ENCODE data around the gene FLNC. TPM values are rescaled to one million over a fixed set of nuclear protein-coding genes. Genes with fewer than 3 reads are reported as not detected.

Gene FLNC
- total RNA-seq, 4 donors from 2014 or later: 3.8 to 5.1 (median 4.3) TPM

DNA sequence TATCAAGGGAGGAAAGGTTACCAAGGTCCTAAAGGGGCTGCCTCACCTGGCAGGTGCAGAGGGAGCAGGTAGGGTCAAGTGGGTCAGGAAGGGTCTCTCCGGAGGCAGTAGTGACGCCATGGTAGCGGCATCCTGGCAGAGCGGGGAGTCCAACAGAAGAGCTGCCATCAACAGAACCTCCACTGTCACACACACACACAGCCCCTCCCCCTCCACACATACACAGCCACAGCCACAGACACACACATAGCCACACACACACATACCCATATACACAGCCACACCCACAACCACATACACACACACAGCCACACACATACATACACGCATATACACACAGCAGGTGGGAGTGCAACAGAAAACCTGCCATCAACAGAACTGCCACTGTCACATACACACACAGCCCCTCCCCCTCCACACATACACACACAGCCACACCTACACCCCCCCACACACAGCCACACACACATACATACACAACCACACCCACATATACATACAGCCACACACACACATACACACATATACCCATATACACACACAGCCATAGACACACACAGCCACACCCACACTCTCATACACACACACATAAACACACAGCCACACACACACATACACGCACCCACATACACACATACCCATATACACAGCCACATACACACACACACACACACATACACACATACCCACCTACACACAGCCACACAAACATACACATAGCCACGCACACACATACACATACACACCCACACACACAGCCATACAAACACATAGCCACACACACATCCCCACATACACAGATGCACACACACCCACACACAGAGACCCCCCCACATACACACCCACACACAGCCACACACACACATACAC, 57.2 kb downstream of the FLNC start:
- H3K36me3 ChIP-seq: no peaks in the 10 kb centered on the region
- H3K27ac ChIP-seq: no peak overlapping the region
- H3K4me3 ChIP-seq: no peak overlapping the region
- peak in 1 of 2 donors; percentile 29 for DNase-seq (ENCODE audit: low spot score in 2 of 2)
- TF ChIP-seq POLR2A (IDR thresholded peaks at IDR 0.05): no peak
- TF ChIP-seq, protein P1, sequence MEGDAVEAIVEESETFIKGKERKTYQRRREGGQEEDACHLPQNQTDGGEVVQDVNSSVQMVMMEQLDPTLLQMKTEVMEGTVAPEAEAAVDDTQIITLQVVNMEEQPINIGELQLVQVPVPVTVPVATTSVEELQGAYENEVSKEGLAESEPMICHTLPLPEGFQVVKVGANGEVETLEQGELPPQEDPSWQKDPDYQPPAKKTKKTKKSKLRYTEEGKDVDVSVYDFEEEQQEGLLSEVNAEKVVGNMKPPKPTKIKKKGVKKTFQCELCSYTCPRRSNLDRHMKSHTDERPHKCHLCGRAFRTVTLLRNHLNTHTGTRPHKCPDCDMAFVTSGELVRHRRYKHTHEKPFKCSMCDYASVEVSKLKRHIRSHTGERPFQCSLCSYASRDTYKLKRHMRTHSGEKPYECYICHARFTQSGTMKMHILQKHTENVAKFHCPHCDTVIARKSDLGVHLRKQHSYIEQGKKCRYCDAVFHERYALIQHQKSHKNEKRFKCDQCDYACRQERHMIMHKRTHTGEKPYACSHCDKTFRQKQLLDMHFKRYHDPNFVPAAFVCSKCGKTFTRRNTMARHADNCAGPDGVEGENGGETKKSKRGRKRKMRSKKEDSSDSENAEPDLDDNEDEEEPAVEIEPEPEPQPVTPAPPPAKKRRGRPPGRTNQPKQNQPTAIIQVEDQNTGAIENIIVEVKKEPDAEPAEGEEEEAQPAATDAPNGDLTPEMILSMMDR (IDR thresholded peaks at IDR 0.05): no peak
- TF ChIP-seq EP300 (IDR thresholded peaks at IDR 0.05): no peak
- no peak for TF ChIP-seq POLR2AphosphoS5 (IDR thresholded peaks at IDR 0.05)
- WGBS: 75% methylated on average over 7 of the region's 7 CpGs
- H3K9me3 ChIP-seq: no peaks in the 10 kb centered on the region
- peaks cover 9% of the 10 kb centered on the region for H3K27me3 ChIP-seq
- peaks cover 14% of the 10 kb centered on the region for H3K4me1 ChIP-seq

DNA sequence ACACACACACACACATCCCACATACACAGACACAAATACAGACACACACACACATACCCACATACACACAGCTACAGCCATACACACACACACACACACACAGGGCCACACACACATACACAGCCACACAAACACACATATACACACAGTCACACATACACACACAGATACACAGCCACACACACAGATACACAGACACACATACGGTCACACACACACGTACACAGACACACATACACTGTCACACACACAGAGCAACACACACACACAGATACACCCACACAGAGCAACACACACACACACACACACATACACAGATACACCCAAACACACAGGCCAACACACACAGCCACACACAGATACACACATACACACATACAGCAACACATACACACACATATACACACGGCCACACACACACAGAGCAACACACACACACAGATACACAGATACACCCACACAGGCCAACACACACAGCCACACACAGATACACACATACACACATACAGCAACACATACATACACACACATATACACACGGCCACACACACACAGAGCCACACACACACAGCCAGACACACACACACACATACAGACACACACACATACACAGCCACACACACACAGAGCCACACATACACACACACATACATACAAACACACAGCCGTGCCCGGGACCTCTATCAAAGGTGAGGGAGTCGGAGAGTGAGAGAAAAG, 58.0 kb downstream of the FLNC start:
- Histone ChIP-seq H3K36me3 (no peaks in the 10 kb centered on the region), H3K4me3 (no peak overlapping the region), H3K9me3 (no peaks in the 10 kb centered on the region), H3K27ac (no peak overlapping the region), H3K27me3 (peaks cover 9% of the 10 kb centered on the region), H3K4me1 (peaks cover 19% of the 10 kb centered on the region)
- 75% methylated on average over 7 of the region's 7 CpGs for WGBS
- DNase-seq (ENCODE audit: low spot score in 2 of 2): peak in 1 of 2 donors; percentile 17
- TF ChIP-seq POLR2A (IDR thresholded peaks at IDR 0.05): no peak
- TF ChIP-seq POLR2AphosphoS5 (IDR thresholded peaks at IDR 0.05): no peak
- TF ChIP-seq, protein P1 (IDR thresholded peaks at IDR 0.05): no peak
- no peak for TF ChIP-seq EP300 (IDR thresholded peaks at IDR 0.05)

DNA sequence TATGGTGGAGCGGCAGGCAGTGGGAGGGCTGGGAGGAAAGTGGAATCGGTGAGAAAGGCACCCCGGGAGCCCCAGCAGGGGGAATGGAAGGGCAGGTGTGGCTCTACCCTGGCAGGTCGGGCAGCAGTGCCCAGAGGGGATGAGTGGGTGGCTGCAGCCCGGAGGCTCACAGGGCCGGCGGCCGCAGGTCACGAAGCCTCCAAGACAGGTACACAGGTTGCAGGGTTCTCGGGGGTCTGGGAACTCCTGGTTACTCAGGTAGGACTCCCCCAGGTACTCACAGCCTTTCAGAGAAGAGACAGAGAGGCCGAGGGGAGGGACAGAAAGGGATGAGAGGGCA, 58.5 kb downstream of the FLNC start:
- peaks cover 19% of the 10 kb centered on the region for H3K4me1 ChIP-seq
- no peaks in the 10 kb centered on the region for H3K9me3 ChIP-seq
- H3K36me3 ChIP-seq: no peaks in the 10 kb centered on the region
- no peak for TF ChIP-seq POLR2AphosphoS5 (IDR thresholded peaks at IDR 0.05)
- TF ChIP-seq POLR2A (IDR thresholded peaks at IDR 0.05): no peak
- TF ChIP-seq, protein P1 (IDR thresholded peaks at IDR 0.05): no peak
- TF ChIP-seq EP300 (IDR thresholded peaks at IDR 0.05): no peak
- H3K27me3 ChIP-seq: peaks cover 9% of the 10 kb centered on the region
- WGBS: 65% methylated on average over 11 of the region's 11 CpGs
- DNase-seq (ENCODE audit: low spot score in 2 of 2): peak in 1 of 2 donors; percentile 39
- H3K4me3 ChIP-seq: no peak overlapping the region
- H3K27ac ChIP-seq: no peak overlapping the region

DNA sequence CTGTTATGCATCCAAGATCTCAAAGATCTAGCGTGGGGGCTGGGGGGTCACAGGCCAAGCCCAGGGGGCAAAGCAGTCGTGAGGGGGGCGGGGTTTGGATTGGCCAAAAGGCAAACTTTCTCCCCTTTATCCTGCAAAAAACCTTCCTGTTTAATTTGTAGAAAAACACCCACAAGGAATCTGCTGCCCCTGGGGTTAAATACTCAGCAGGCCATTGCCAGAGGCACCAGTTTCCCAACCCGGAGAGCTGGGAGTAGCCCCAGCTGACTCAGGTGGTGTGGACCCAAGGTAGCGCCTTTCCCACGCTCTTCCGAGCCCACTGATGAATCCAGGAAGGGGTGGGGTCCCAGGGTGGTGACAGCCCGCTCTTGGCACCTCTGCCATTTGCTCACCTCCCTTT, 58.9 kb downstream of the FLNC start:
- H3K36me3 ChIP-seq: no peaks in the 10 kb centered on the region
- WGBS: 49% methylated on average over 8 of the region's 8 CpGs
- no peak overlapping the region for H3K4me3 ChIP-seq
- no peak overlapping the region for H3K27ac ChIP-seq
- H3K4me1 ChIP-seq: peaks cover 19% of the 10 kb centered on the region
- DNase-seq (ENCODE audit: low spot score in 2 of 2): peak in 1 of 2 donors; percentile 34
- no peak for TF ChIP-seq EP300 (IDR thresholded peaks at IDR 0.05)
- TF ChIP-seq, protein P1 (IDR thresholded peaks at IDR 0.05): no peak
- no peak for TF ChIP-seq POLR2A (IDR thresholded peaks at IDR 0.05)
- TF ChIP-seq POLR2AphosphoS5 (IDR thresholded peaks at IDR 0.05): no peak
- H3K27me3 ChIP-seq: peaks cover 9% of the 10 kb centered on the region
- H3K9me3 ChIP-seq: no peaks in the 10 kb centered on the region

All from suprapubic skin (tissue), 4 donors.